Heart right ventricle (tissue), 16 donors: ENCODE measurements around the gene SRPK3. TPM values are rescaled to one million over a fixed set of nuclear protein-coding genes. Genes with fewer than 3 reads are reported as not detected.
A peak's percentile ranks its signal among the peaks of the same experiment; 100 is the strongest.

Source experiments
- ATAC-seq, 8 donors: fragments of 200-7000 bp; cut with Tn5 transposase; one replicate each; pipeline ENCODE4 v1.9.1; 2020; ENCODE audit warnings: mild to moderate bottlenecking in 8 of 8, moderate library complexity in 8 of 8, moderate number of reproducible peaks in 1 of 8
- DNase-seq, 2 donors: peaks; one replicate each; pipeline ENCODE4 v3.0.0-alpha.2; 2020
- H3K27ac ChIP-seq, 10 donors: fragments of 200-600 bp; sonication (generic) in 2 of 10; one replicate each; pipeline versions ENCODE4 v1.5.0 to v1.8.0; 2020 to 2022; ENCODE audit warnings: mild to moderate bottlenecking in 3 of 10
- H3K27me3 ChIP-seq, 7 donors: fragments of 200-600 bp; one replicate each; pipeline ENCODE4 v1.8.0; 2021 to 2022; ENCODE audit warnings: mild to moderate bottlenecking in 2 of 7
- H3K36me3 ChIP-seq, 9 donors: fragments of 200-600 bp; sonication (generic) in 1 of 9; one replicate each; pipeline versions ENCODE4 v1.5.0 to v1.8.0; 2020 to 2022; ENCODE audit warnings: mild to moderate bottlenecking in 2 of 9
- H3K4me1 ChIP-seq, 9 donors: fragments of 200-600 bp; sonication (generic) in 1 of 9; one replicate each; pipeline versions ENCODE4 v1.5.0 to v1.8.0; 2020 to 2022; ENCODE audit warnings: mild to moderate bottlenecking in 4 of 9
- H3K4me3 ChIP-seq, 10 donors: fragments of 200-600 bp; sonication (generic) in 2 of 10; one replicate each; pipeline versions ENCODE4 v1.5.0 to v1.8.0; 2020 to 2022; ENCODE audit warnings: mild to moderate bottlenecking in 7 of 10, moderate library complexity in 2 of 10
- H3K9me3 ChIP-seq, 11 donors: fragments of 200-600 bp in 10 of 11; sonication (generic) in 2 of 11; one replicate each; pipeline versions ENCODE4 v1.5.0 to v1.8.0; 2013 to 2022; ENCODE audit warnings: mild to moderate bottlenecking in 2 of 11, control low read depth in 1 of 11, moderate library complexity in 1 of 11
- WGBS, 2 donors: extraction: QIAGEN DNeasy Blood & Tissue Kit; methylation state at CpG; one replicate each; pipeline ENCODE4 v1.1.7; 2013; ENCODE audit warnings: inconsistent platforms in 1 of 2; 5-methylcytosine and 5-hydroxymethylcytosine counted together
- intact Hi-C, 10 donors: fragments of 100-400 bp; cut with DNase I; formaldehyde crosslinking; loops; one replicate each; pipeline versions ENCODE4 v1.11.1 to v1.14.2; 2022
- long read RNA-seq, 3 donors: library from polyadenylated mRNA; unstranded; transcript quantifications; one replicate each; pipeline ENCODE4 v2.0.0, GENCODE V29; 2020 to 2021
- polyA plus RNA-seq, 2 donors: library from polyadenylated mRNA; stranded (reverse); fragments of 200-250 nt; gene quantifications; one replicate each; pipeline ENCODE4 v1.2.3, GENCODE V29; 2013
- total RNA-seq, 10 donors: library from RNA; stranded (reverse); fragmentation: NEBNext Ultra II Directional in 3 of 10; extraction: Animal tissue kit (Norgen Biotek cat#: 25700) in 3 of 10; gene quantifications; one replicate each; pipeline versions ENCODE4 v1.2.1 to v1.2.4, GENCODE V29; 2021 to 2023
- TF ChIP-seq, protein P1 (sequence below), 9 donors: fragments of 200-600 bp; sonication (generic) in 2 of 9; IDR thresholded peaks; one replicate each; pipeline versions ENCODE4 v1.5.0 to v1.8.0; 2021 to 2022; ENCODE audit warnings: antibody characterized with exemption in 9 of 9, mild to moderate bottlenecking in 5 of 9, moderate library complexity in 1 of 9
- donor health status: Arrhythmogenic right ventricular cardiomyopathy.
- donor health status: ischemic (EF 13 %, LVEDD 7.1; RV severe dilation, severe dysfunction).
- donor health status: healthy with polysubstance abuse.
- donor health status: DM: no; HTN: yes; CAD: no.
- donor health status: DM: no; HTN: no; CAD: no.
- donor health status: ischemic (EF 25% LVEDD 6.9; RV normal size, moderate dysfunction).
- donor health status: ischemic (EF 25% LVEDD 5.7; RV mildly dilated, moderate dysfunction).
- donor health status: healthy.
- donor health status: DM: yes; HTN: yes; CAD: no.
- donor health status: Ischemic cardiomyopathy.
- donor health status: ischemic (EF 35%, LVEDD 5.7; RV mildly dilated, moderate dysfunction).
- donor health status: nonischemic (EF 11% LVEDD 7.7; RV severe dilation, severe dysfunction).
- donor health status: DM: yes; HTN: yes; CAD: no.
- donor health status: PGD.
- donor health status: ischemic (EF 29% LVEDD 5.4; RV normal size, mild dysfunction).
- donor health status: nonischemic (EF 23%, LVEDD 6.1; RV moderate dilation, normal function).

The SRPK3 gene, protein sequence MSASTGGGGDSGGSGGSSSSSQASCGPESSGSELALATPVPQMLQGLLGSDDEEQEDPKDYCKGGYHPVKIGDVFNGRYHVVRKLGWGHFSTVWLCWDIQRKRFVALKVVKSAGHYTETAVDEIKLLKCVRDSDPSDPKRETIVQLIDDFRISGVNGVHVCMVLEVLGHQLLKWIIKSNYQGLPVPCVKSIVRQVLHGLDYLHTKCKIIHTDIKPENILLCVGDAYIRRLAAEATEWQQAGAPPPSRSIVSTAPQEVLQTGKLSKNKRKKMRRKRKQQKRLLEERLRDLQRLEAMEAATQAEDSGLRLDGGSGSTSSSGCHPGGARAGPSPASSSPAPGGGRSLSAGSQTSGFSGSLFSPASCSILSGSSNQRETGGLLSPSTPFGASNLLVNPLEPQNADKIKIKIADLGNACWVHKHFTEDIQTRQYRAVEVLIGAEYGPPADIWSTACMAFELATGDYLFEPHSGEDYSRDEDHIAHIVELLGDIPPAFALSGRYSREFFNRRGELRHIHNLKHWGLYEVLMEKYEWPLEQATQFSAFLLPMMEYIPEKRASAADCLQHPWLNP
- total RNA-seq (10 to 100 TPM; 20.3 to 52.7 (median 44.8) TPM), polyA plus RNA-seq (10 to 100 TPM in 1 of 2 donors, 1 to 10 TPM in 1; 9.9 to 52.2 TPM)
- long read RNA-seq, donor 1, transcript SRPK3-203 (15 exons, 1,753 nt), result major isoform, 9 of 58 reads
- long read RNA-seq, donor 1, transcript SRPK3-202 (15 exons, 1,958 nt), result major isoform, 9 of 58 reads
- long read RNA-seq, donor 1, partial matches to known transcripts, result 21 of 58 reads
- long read RNA-seq, donor 1, other reads (novel, unspliced or antisense), result 16 of 58 reads
- long read RNA-seq, donor 2, transcript SRPK3-203 (15 exons, 1,753 nt), result major isoform, 18 of 77 reads
- long read RNA-seq, donor 2, transcript SRPK3-202 (15 exons, 1,958 nt), result minor isoform, 7 of 77 reads
- long read RNA-seq, donor 2, partial matches to known transcripts, result 31 of 77 reads
- long read RNA-seq, donor 2, other reads (novel, unspliced or antisense), result 19 of 77 reads
- long read RNA-seq, donor 3, transcript SRPK3-203 (15 exons, 1,753 nt), result major isoform, 10 of 30 reads
- long read RNA-seq, donor 3, partial matches to known transcripts, result 9 of 30 reads
- long read RNA-seq, donor 3, other reads (novel, unspliced or antisense), result 9 of 30 reads

- peaks cover 0 to 24% (median 0%) of the 10 kb centered on the region in 7 donors for H3K27me3 ChIP-seq
- TF ChIP-seq, protein P1, sequence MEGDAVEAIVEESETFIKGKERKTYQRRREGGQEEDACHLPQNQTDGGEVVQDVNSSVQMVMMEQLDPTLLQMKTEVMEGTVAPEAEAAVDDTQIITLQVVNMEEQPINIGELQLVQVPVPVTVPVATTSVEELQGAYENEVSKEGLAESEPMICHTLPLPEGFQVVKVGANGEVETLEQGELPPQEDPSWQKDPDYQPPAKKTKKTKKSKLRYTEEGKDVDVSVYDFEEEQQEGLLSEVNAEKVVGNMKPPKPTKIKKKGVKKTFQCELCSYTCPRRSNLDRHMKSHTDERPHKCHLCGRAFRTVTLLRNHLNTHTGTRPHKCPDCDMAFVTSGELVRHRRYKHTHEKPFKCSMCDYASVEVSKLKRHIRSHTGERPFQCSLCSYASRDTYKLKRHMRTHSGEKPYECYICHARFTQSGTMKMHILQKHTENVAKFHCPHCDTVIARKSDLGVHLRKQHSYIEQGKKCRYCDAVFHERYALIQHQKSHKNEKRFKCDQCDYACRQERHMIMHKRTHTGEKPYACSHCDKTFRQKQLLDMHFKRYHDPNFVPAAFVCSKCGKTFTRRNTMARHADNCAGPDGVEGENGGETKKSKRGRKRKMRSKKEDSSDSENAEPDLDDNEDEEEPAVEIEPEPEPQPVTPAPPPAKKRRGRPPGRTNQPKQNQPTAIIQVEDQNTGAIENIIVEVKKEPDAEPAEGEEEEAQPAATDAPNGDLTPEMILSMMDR (IDR thresholded peaks at IDR 0.05), result no peak
- H3K4me3 ChIP-seq, result peak within 1 kb of the TSS in 8 of 10 donors; percentile 7 to 51 (median 36)
- intact Hi-C loops, result no loop called here
- peaks cover 0 to 31% (median 6%) of the 10 kb centered on the region in 9 donors for H3K4me1 ChIP-seq
- peak within 1 kb of the TSS; percentile 54 to 89 (median 78) for H3K27ac ChIP-seq
- peak in 1 of 2 donors; percentile 42 for DNase-seq
- ATAC-seq, result peak; percentile 45 to 76 (median 68)
- peaks cover 0 to 21% (median 0%) of the 10 kb centered on the region in 9 donors for H3K36me3 ChIP-seq
- no peaks in the 10 kb centered on the region for H3K9me3 ChIP-seq
- 7 to 15% methylated on average over 24 to 49 of the region's 52 CpGs for WGBS, 2 donors
Measured at GRCh38 chrX:153780678-153781427, at the start of gene SRPK3. Gene SRPK3, plus strand, starts transcription at chrX:153781041. Its CDS starts 46 bp downstream, at chrX:153781087.

GRCh38 chrX:153731117-153731844 is 49.6 kb upstream of the SRPK3 start:
- Histone ChIP-seq H3K9me3 (peaks cover 0 to 8% (median 0%) of the 10 kb centered on the region in 11 donors), H3K4me1 (peaks cover 0 to 36% (median 17%) of the 10 kb centered on the region in 9 donors), H3K27ac (peak overlapping the region in 1 of 10 donors; percentile 33), H3K36me3 (peaks cover 0 to 31% (median 0%) of the 10 kb centered on the region in 9 donors), H3K27me3 (no peaks in the 10 kb centered on the region), H3K4me3 (no peak overlapping the region)
- ATAC-seq, result no peak
- intact Hi-C loops, result no loop called here
- no peak for DNase-seq
- TF ChIP-seq, protein P1 (IDR thresholded peaks at IDR 0.05), result no peak
- 79 to 91% methylated on average over 6 of the region's 6 CpGs for WGBS, 2 donors

GRCh38 chrX:153731845-153732215 is 49.0 kb upstream of the SRPK3 start:
- no peak overlapping the region for H3K4me3 ChIP-seq
- peak overlapping the region in 1 of 10 donors; percentile 33 for H3K27ac ChIP-seq
- no peak for DNase-seq
- peaks cover 0 to 30% (median 13%) of the 10 kb centered on the region in 9 donors for H3K4me1 ChIP-seq
- no peaks in the 10 kb centered on the region for H3K27me3 ChIP-seq
- TF ChIP-seq, protein P1 (IDR thresholded peaks at IDR 0.05), result no peak
- no peak for ATAC-seq
- peaks cover 0 to 37% (median 0%) of the 10 kb centered on the region in 9 donors for H3K36me3 ChIP-seq
- intact Hi-C loops, result no loop called here
- 64 to 93% methylated on average over 3 of the region's 3 CpGs for WGBS, 2 donors
- peaks cover 0 to 8% (median 0%) of the 10 kb centered on the region in 11 donors for H3K9me3 ChIP-seq
